ENCODE data around the gene FAN1. TPM values are rescaled to one million over a fixed set of nuclear protein-coding genes. Genes with fewer than 3 reads are reported as not detected.

The FAN1 gene
- total and polyA plus RNA-seq, 9 of the 15 experiments (the other 6 are each of a cell fraction or from before 2014, with no cell fraction given): 1.5 to 16.8 (median 12.0) TPM

GRCh38 chr15:30953731-30954378 lies 50.1 kb downstream of the FAN1 start (continued):
- TF ChIP-seq REST (IDR thresholded peaks at IDR 0.05; ENCODE audit: borderline replicate concordance): no peak
- no peak for TF ChIP-seq REST (CRISPR knock-in tag; IDR thresholded peaks at IDR 0.05; ENCODE audit: low read depth)
- no peak for TF ChIP-seq XRCC4 (IDR thresholded peaks at IDR 0.05; ENCODE audit: extremely low read depth, insufficient read depth, insufficient read length)
- no peak for TF ChIP-seq PKNOX1 (IDR thresholded peaks at IDR 0.05)
- no peak for TF ChIP-seq MECOM (CRISPR knock-in tag; IDR thresholded peaks at IDR 0.05)
- TF ChIP-seq SMARCA5 (IDR thresholded peaks at IDR 0.05): no peak
- no peak for TF ChIP-seq TSHZ1 (CRISPR knock-in tag; IDR thresholded peaks at IDR 0.05)
- TF ChIP-seq GTF2A2 (tag; IDR thresholded peaks at IDR 0.05): no peak
- TF ChIP-seq CC2D1A (IDR thresholded peaks at IDR 0.05): no peak
- no peak for TF ChIP-seq EWSR1 (IDR thresholded peaks at IDR 0.05; ENCODE audit: borderline replicate concordance, low read depth, partially characterized antibody)
- no peak for TF ChIP-seq GMEB1 (CRISPR knock-in tag; IDR thresholded peaks at IDR 0.05)
- no peak for TF ChIP-seq RBM17 (IDR thresholded peaks at IDR 0.05; ENCODE audit: borderline replicate concordance, low read depth, low read length)
